ENCODE results near the gene ACSL1.

- TF ChIP-seq, protein P1, sequence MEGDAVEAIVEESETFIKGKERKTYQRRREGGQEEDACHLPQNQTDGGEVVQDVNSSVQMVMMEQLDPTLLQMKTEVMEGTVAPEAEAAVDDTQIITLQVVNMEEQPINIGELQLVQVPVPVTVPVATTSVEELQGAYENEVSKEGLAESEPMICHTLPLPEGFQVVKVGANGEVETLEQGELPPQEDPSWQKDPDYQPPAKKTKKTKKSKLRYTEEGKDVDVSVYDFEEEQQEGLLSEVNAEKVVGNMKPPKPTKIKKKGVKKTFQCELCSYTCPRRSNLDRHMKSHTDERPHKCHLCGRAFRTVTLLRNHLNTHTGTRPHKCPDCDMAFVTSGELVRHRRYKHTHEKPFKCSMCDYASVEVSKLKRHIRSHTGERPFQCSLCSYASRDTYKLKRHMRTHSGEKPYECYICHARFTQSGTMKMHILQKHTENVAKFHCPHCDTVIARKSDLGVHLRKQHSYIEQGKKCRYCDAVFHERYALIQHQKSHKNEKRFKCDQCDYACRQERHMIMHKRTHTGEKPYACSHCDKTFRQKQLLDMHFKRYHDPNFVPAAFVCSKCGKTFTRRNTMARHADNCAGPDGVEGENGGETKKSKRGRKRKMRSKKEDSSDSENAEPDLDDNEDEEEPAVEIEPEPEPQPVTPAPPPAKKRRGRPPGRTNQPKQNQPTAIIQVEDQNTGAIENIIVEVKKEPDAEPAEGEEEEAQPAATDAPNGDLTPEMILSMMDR (conservative IDR thresholded peaks at IDR 0.05): no peak
- TF ChIP-seq ZFX (IDR thresholded peaks at IDR 0.05): no peak
Observed at GRCh38 chr4:184863916-184864315, 38.1 kb upstream of the ACSL1 start.
